Muscle of arm (tissue), 12 donors: Measurements from ENCODE around the gene FDXR. TPM values are rescaled to one million over a fixed set of nuclear protein-coding genes. Genes with fewer than 3 reads are reported as not detected.
A peak's percentile ranks its signal among the peaks of the same experiment; 100 is the strongest.
"Not testable (repeated sequence)": the region's sequence is repeated elsewhere in the genome, so short reads cannot be mapped to it uniquely, and the experiment has no call there.

Source experiments
- DNase-seq: peaks from one replicate; pipeline ENCODE4 v3.0.0-alpha.2; 2013
- polyA plus RNA-seq, 12 donors: library from polyadenylated mRNA; unstranded; fragments of 120-200 nt; gene quantifications; one replicate each; pipeline ENCODE4 v1.2.1, GENCODE V29; 2013; ENCODE audit not compliant: insufficient read length in 12 of 12

FDXR gene
- polyA plus RNA-seq, 12 donors: 1.8 to 6.1 (median 2.6) TPM; not detected in 2

GRCh38 chr17:74873874-74874614, 1.2 kb upstream of the FDXR start:
- DNase-seq: no peak

DNA sequence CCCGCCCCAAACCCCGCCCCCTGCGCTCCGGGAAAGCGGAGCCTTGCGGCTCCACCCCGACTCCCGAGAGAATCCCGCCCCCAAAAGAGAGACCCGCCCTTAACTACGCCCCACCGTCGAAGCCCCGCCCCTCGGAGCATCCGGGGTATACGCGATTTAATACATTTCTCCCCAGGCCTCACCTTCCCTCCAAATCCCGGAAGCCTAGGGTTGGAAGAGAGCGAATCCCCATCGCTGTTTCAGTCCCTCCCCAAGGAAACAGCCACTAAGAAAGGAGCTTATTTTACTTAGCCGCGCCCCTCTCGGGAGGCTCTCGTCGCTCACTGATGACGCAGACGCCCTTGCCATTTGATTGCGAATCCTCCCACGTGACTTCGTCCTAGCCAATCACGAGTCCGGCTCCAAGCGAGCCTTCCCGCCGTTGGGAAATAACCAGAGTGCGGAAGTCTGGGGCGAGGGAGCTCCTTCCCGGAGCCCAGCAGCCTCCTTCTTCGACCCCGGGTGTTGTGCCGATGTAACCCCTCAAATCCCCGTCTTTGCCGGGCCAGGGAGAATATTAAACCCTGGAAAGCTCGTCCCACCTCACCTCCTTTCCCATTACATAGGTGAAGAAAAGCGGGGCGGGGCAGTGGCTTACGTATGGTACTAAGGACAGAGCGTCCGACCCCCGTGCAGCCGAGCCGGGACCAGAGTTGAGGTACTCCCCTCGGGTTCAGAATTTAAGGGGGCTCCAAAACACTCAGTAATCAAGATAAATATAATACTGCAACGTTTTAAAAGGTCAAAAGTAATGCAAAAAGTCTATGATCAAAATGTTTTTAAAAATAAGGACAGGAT, 461 bp upstream of the FDXR start:
- DNase-seq: peak; percentile 100

DNA sequence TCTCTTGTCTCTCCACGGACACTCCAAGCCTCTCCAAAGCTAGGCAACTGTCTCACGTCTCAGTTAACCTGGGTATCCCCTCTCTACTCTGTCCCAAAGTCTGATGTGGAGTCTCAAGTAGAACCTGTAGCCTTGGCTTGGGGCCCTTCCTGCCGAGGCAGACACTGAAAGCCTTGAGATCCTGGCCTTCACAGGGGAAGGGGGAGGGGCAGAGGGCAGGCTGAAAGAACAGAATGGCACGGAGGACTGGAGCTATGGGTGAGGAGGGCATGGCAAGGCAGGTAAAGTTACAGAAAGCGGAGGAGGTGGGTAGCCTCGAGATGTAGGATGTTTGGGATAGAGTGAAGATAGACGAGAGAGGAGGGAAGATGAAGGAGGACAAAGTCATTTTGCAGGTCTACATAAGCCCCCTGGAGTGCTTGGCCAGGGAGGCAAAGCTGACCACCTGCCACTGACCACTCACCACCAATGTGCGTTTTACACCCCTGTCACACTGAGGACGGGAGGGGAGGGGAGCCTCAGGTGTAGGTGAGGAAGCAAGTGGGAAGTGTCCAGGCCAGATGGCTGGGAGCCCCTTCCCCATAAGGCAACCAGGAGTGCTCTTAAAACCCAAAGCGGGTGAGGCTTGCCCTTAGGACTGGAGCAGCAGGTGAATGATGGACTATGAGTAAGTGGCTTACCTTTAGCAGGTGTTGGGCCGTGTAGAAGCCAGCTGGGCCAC, 1.3 kb downstream of the FDXR start:
- DNase-seq: no peak

DNA sequence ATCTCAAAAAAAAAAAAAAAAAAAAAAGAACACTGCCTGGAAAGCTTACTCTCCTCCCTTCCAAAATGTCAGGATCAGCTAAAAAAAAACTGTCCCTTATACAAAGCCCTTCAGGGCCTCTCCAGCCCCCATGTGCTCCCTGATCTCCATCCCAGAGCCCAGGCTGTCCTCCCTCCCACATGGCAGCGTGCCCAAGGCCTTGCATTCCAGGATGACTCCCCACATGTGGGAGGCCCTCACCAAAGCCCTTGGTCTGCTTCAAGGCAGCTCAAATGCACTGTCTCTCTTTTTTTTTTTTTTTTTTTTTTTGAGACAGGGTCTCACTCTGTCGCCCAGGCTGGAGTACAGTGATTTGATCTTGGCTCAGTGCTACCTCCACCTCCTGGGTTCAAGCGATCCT, 2.3 kb downstream of the FDXR start:
- no peak for DNase-seq

DNA sequence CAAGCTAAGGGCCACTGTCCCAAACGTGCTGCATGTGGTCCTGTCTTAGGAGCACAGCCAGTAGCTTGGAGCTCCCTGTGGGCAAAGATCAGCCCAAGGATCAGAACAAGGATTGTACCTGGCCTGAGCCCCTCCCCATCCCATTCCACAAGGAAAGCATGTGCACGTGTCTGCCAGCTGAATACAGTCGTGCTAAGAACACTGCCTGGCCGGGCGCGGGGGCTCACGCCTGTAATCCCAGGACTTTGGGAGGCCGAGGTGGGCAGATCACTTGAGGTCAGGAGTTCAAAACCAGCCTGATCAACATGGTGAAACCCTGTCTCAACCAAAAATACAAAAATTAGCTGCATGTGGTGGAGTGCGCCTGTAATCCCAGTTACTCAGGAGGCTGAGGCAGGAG, 2.8 kb downstream of the FDXR start:
- not testable (repeated sequence) for DNase-seq

- no peak for DNase-seq
Observed at GRCh38 chr17:74868908-74869255, 3.9 kb downstream of the FDXR start.

DNA sequence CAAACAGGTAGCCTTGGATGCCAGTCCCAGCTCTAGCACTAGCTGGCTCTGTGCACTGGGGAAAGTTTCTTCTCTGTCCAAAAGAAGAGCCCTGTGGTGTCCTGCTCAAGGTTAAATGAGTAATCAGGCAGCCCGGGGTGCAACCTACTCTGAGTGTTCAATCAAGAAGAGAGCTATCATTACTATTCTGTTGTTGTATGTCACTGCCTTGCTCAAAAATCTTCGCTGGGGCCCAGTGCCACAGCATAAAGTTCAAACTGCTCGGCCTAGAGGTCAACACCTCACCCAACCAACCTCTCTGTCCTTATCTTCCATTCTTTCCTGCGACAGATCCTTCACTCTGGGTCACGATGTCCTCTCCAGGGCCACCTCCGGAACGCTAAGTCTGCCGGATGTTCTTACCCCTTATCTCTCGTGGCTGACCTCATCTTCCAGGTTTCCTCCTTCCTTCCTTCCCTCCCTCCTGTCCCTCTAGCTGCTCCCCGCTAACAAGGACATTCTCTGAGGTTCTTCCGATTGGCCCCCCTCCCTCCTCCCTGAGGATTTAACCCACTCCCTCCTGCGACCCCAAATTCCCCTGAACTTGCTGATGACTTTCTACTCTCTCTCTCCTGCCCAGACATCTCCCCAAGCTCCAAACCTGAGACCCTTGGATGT, 4.4 kb downstream of the FDXR start:
- DNase-seq: no peak

- DNase-seq: no peak
Observed at GRCh38 chr17:74866198-74866835, 6.5 kb downstream of the FDXR start.

DNA sequence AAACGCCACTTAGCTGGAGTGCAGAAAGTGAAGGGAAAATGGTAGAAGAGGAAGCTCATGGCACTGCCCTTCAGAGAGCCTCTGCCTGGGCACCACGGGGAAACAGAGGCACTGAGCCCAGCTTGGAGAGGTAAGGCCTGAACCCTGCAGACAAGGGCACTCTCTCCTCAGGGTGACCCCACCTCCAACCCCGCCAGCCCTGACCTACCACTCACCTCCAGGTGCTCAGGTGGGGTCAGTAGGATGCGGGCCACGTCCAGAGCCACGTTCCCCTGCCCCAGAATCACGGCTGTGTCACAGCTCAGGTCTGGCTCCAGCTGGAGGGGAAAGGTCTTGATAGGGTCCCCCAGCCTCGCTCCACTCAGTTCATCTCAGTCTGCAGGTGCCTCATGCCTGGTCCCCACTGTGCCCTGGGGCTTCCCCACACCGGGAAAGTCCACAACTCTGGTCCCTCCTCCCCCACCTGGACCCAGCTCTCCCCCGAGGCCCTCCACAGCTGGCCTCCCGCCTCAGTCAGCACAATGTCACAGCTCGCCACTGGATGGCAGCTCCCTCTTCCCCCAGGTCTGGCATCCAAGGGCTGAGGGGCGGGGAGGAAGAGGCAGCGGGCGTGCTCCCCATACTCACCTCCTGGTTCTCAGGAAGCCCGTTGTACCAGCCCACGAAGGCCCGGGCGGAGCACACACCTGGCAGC, 7.1 kb downstream of the FDXR start:
- no peak for DNase-seq

- DNase-seq: peak; percentile 86
Observed at GRCh38 chr17:74864866-74865395, 7.9 kb downstream of the FDXR start.

- DNase-seq: no peak
Observed at GRCh38 chr17:74864297-74864865, 8.4 kb downstream of the FDXR start.

DNA sequence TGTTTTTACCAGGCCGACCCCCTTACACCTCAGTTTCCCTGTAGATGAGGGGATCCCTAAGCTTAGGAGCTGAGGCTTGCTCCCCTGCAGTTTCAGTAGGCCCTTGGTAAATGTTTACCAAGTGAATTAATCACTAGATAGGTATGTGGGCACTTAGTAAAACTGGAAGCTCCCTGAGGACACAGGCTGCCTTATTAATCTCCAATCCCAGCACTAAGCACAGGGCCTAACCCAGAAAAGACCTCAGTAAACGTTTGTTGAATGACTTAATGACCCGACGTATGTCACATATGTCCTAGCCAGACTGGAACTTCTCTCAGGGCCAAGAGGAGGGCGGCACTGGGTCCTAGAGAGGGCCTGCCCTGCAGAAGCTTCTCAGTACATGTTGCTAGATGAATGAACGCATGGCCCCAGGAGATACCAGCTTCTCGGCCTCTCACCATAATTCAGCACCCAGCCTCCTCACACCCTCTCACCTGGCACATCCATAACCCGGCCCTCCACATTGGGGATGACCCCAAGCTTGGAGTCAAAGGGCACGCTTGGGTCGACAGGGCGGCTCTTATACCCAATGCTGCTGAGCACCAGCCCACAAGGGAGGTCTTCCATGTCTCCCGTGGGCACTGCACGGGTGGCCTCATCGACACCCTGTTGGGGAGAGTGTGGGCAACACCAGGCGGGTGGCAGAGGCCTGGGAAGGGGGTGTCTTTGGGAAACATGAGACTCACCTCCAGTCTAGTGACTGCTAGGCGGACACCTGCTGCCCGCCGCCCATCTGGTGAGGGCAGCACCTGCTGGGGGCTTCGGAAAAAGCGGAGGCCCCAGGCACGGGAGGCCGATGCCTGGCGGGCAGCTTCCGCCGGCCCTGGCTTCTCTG, 9.1 kb downstream of the FDXR start:
- DNase-seq: no peak

GRCh38 chr17:74862919-74863318, 9.9 kb downstream of the FDXR start:
- no peak for DNase-seq

- no peak for DNase-seq
Observed at GRCh38 chr17:74862108-74862901, 10.5 kb downstream of the FDXR start.

DNA sequence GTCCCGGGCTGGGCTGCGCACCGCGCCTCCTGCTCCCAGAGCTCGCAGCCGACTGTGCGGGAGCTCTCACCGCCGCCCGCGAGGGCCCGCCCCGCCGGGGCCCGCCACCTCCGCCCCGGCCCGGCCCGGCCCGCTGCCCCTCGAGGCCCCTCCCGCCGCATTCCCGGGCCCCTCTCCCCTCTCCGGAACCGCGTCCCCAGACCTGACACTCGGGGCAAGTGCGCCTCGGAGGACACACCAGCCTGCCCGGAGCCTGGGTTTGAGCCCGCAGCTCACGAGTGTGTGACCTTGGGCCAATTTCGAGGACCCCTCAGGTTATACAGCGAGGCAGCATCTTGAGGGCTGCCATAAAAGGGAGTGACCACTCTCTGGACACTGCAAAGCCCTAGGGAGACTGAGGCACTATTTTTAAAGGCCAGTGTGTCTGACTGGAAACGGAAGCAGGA, 11.1 kb downstream of the FDXR start:
- DNase-seq: no peak

- DNase-seq: no peak
Observed at GRCh38 chr17:74860872-74861661, 11.7 kb downstream of the FDXR start.

GRCh38 chr17:74860229-74860871, 12.4 kb downstream of the FDXR start:
- DNase-seq: no peak
